SU-DHL-6 (cell line): ENCODE results near the gene ROGDI.

Source experiments
- H2AFZ ChIP-seq: fragments of 200-600 bp; sonication (generic); 2 replicates; pipeline ENCODE4 v1.6.1; 2014; ENCODE audit warnings: low read depth, mild to moderate bottlenecking, moderate library complexity, mixed read lengths, antibody characterized with exemption, low read length; ENCODE audit not compliant: severe bottlenecking
- H3F3A ChIP-seq: fragments of 200-600 bp; shearing (Covaris generic); 2 replicates; pipeline ENCODE4 v1.6.0; 2016; ENCODE audit warnings: antibody characterized with exemption, mild to moderate bottlenecking; ENCODE audit not compliant: insufficient read depth
- H3K27ac ChIP-seq: fragments of 200-600 bp; sonication (generic); 2 replicates; pipeline ENCODE4 v1.5.1; 2016; ENCODE audit warnings: low read depth, mild to moderate bottlenecking, low read length, moderate library complexity, mixed read lengths
- H3K27me3 ChIP-seq: fragments of 200-600 bp; sonication (generic), shearing (Covaris generic); 2 replicates; pipeline ENCODE4 v1.6.0; 2014; ENCODE audit warnings: mild to moderate bottlenecking, low read length
- H3K36me3 ChIP-seq: fragments of 200-600 bp; sonication (generic); 2 replicates; pipeline ENCODE4 v1.6.1; 2014; ENCODE audit warnings: mild to moderate bottlenecking, low read length, mixed read lengths
- H3K4me2 ChIP-seq: fragments of 300-600, 200-600 bp; shearing (Covaris generic), sonication (generic); 2 replicates; pipeline ENCODE4 v1.6.0; 2014; ENCODE audit warnings: low read length, low read depth, mild to moderate bottlenecking; ENCODE audit not compliant: poor library complexity, severe bottlenecking
- H3K4me3 ChIP-seq: fragments of 200-600 bp; sonication (generic); 2 replicates; pipeline ENCODE4 v1.5.1; 2014; ENCODE audit warnings: antibody characterized with exemption, low read length, mild to moderate bottlenecking, mixed read lengths; ENCODE audit not compliant: insufficient read depth, poor library complexity, severe bottlenecking
- H3K79me2 ChIP-seq: fragments of 200-600 bp; sonication (generic); 2 replicates; pipeline ENCODE4 v1.6.1; 2014; ENCODE audit warnings: mild to moderate bottlenecking, low read length, moderate library complexity; ENCODE audit not compliant: insufficient read depth
- H3K9ac ChIP-seq: fragments of 200-600 bp; sonication (generic); 2 replicates; pipeline ENCODE4 v1.7.0; 2014; ENCODE audit warnings: mild to moderate bottlenecking, low read length
- H3K9me2 ChIP-seq: fragments of 200-600 bp; sonication (generic); replicated peaks from 2 replicates; pipeline ENCODE4 v1.6.1; 2014; ENCODE audit warnings: low read length; ENCODE audit not compliant: insufficient read depth
- H3K9me3 ChIP-seq: fragments of 200-600 bp; sonication (generic); 2 replicates; pipeline ENCODE4 v1.6.1; 2014; ENCODE audit warnings: low read length, mixed read lengths; ENCODE audit not compliant: insufficient read depth
- H4K20me1 ChIP-seq: fragments of 200-600 bp; sonication (generic); 2 replicates; pipeline ENCODE4 v1.6.1; 2014; ENCODE audit warnings: low read depth, mild to moderate bottlenecking, antibody characterized with exemption, low read length, moderate library complexity, mixed read lengths
- CTCF ChIP-seq: fragments of 200-600 bp; sonication (generic); IDR thresholded peaks from one replicate; pipeline ENCODE4 v1.5.1; 2017; ENCODE audit warnings: antibody characterized with exemption, mild to moderate bottlenecking, low read length, moderate library complexity; ENCODE audit not compliant: insufficient read depth, poor library complexity, severe bottlenecking
- EZH2phosphoT487 ChIP-seq: fragments of 200-600 bp; sonication (generic), shearing (Covaris generic); conservative IDR thresholded peaks from 2 replicates; pipeline ENCODE4 v1.6.1; 2018; ENCODE audit warnings: mild to moderate bottlenecking, antibody characterized with exemption, low read length, moderate library complexity, mixed read lengths

ROGDI gene

GRCh38 chr16:4752351-4753100, 49.9 kb downstream of the ROGDI start:
- Histone ChIP-seq H3K27me3 (no peaks in the 10 kb centered on the region), H3K27ac (no peak overlapping the region), H2AFZ (no peak overlapping the region), H3F3A (no peaks in the 10 kb centered on the region), H3K4me2 (no peak overlapping the region), H3K9me2 (no peaks in the 10 kb centered on the region), H3K36me3 (0 out of 2 replicates have a peak, but pooled peaks cover 5% of the 10 kb centered on the region), H3K4me3 (no peak overlapping the region), H3K9me3 (no peaks in the 10 kb centered on the region), H3K79me2 (no peaks in the 10 kb centered on the region), H3K9ac (no peak overlapping the region), H4K20me1 (no peaks in the 10 kb centered on the region)
- TF ChIP-seq EZH2phosphoT487 (no peak), CTCF (no peak)

- no peaks in the 10 kb centered on the region for H4K20me1 ChIP-seq
- no peak overlapping the region for H3K4me2 ChIP-seq
- no peaks in the 10 kb centered on the region for H3K9me3 ChIP-seq
- H3K9ac ChIP-seq = no peak overlapping the region
- H3K27me3 ChIP-seq = no peaks in the 10 kb centered on the region
- no peaks in the 10 kb centered on the region for H3F3A ChIP-seq
- no peaks in the 10 kb centered on the region for H3K79me2 ChIP-seq
- no peak overlapping the region for H3K27ac ChIP-seq
- H3K9me2 ChIP-seq = no peaks in the 10 kb centered on the region
- H3K36me3 ChIP-seq = 0 out of 2 replicates have a peak, but pooled peaks cover 4% of the 10 kb centered on the region
- H2AFZ ChIP-seq = no peak overlapping the region
- no peak overlapping the region for H3K4me3 ChIP-seq
- TF ChIP-seq EZH2phosphoT487 = no peak
- no peak for TF ChIP-seq CTCF
Measured at GRCh38 chr16:4750896-4751295, 51.5 kb downstream of the ROGDI start.

- no peaks in the 10 kb centered on the region for H3K36me3 ChIP-seq
- H3K27ac ChIP-seq = no peak overlapping the region
- H2AFZ ChIP-seq = no peak overlapping the region
- H3K4me2 ChIP-seq = no peak overlapping the region
- H3K79me2 ChIP-seq = no peaks in the 10 kb centered on the region
- H3K9ac ChIP-seq = no peak overlapping the region
- H3F3A ChIP-seq = no peaks in the 10 kb centered on the region
- no peaks in the 10 kb centered on the region for H3K9me2 ChIP-seq
- H3K4me3 ChIP-seq = no peak overlapping the region
- no peaks in the 10 kb centered on the region for H3K9me3 ChIP-seq
- no peaks in the 10 kb centered on the region for H4K20me1 ChIP-seq
- no peaks in the 10 kb centered on the region for H3K27me3 ChIP-seq
- TF ChIP-seq EZH2phosphoT487 = no peak
- no peak for TF ChIP-seq CTCF
Measured at GRCh38 chr16:4749700-4750257, 52.7 kb downstream of the ROGDI start.
